ENCODE data around the gene USP48.

The USP48 gene

DNA sequence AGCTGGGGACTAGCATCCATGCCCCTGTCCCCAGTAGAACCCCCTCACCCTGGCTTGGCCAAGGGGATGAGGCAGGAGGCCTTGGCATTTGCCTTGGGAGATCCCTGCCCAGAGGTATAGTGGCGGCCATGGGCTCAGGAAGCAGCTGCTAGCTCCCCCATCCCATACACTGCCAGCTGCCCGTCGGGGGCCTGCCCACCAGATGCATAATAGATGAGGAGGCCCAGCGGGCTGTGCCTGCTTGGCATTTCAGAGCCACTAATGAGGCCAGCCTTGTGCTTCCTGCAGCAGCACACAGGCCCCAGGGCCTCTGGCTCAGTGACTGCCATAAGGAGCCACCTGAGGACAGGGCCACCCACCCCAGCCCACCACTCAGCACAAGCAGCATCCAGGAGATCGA lies 137.4 kb downstream of the USP48 start:
- TF ChIP-seq, protein P1, sequence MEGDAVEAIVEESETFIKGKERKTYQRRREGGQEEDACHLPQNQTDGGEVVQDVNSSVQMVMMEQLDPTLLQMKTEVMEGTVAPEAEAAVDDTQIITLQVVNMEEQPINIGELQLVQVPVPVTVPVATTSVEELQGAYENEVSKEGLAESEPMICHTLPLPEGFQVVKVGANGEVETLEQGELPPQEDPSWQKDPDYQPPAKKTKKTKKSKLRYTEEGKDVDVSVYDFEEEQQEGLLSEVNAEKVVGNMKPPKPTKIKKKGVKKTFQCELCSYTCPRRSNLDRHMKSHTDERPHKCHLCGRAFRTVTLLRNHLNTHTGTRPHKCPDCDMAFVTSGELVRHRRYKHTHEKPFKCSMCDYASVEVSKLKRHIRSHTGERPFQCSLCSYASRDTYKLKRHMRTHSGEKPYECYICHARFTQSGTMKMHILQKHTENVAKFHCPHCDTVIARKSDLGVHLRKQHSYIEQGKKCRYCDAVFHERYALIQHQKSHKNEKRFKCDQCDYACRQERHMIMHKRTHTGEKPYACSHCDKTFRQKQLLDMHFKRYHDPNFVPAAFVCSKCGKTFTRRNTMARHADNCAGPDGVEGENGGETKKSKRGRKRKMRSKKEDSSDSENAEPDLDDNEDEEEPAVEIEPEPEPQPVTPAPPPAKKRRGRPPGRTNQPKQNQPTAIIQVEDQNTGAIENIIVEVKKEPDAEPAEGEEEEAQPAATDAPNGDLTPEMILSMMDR (IDR thresholded peaks at IDR 0.05; ENCODE audit: low read depth, low read length): no peak
- H3K4me3 ChIP-seq (replicated peaks in 1 of 2; ENCODE audit: low read depth in 2 of 2, low read length in 2 of 2): no peak overlapping the region
- DNase-seq (ENCODE audit: low read depth in 2 of 2): no peak

DNA sequence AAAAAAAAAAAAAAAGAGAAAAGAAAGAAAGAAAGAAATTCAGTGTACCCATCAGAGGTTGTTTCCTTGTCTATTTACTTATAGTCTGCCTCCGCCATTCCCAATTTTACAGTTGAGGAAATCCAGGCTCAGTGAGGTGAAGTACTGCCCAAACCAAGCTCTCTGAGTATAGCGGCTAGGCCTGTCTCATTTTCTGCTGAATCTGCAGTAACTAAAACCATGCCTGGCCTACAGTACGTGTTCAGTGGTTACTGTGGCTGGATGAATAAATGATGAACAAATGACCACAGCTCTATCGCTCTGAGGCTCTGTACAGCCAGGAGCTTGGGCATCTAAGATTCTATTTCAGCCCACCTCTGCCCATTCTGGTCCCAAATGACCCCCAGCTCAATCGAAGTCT lies 138.0 kb downstream of the USP48 start:
- no peak overlapping the region for H3K4me3 ChIP-seq (replicated peaks in 1 of 2; ENCODE audit: low read depth in 2 of 2, low read length in 2 of 2)
- DNase-seq (ENCODE audit: low read depth in 2 of 2): no peak

DNA sequence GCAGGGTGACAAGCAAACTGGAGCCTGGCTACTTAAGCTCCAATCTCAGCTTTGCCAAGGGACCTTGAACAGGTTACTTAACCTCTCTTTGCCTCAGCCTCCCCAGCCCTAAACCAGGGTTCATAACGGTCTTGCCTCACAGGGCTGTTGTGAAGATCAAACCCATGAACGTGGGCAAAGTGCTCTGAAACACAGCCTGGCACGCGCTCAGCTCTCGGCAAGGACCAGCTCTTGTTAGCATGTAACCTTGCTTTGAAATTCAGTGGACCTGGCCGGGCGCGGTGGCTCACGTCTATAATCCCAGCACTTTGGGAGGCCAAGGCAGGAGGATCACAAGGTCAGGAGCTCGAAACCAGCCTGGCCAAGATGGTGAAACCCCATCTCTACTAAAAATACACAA lies 138.6 kb downstream of the USP48 start:
- H3K4me3 ChIP-seq (replicated peaks in 1 of 2; ENCODE audit: low read depth in 2 of 2, low read length in 2 of 2): no peak overlapping the region
- TF ChIP-seq, protein P1 (IDR thresholded peaks at IDR 0.05; ENCODE audit: low read depth, low read length): no peak
- DNase-seq (ENCODE audit: low read depth in 2 of 2): no peak

More for the DNA sequence above, 138.0 kb downstream of the USP48 start:
- TF ChIP-seq, protein P1 (IDR thresholded peaks at IDR 0.05; ENCODE audit: low read depth, low read length): no peak

DNA sequence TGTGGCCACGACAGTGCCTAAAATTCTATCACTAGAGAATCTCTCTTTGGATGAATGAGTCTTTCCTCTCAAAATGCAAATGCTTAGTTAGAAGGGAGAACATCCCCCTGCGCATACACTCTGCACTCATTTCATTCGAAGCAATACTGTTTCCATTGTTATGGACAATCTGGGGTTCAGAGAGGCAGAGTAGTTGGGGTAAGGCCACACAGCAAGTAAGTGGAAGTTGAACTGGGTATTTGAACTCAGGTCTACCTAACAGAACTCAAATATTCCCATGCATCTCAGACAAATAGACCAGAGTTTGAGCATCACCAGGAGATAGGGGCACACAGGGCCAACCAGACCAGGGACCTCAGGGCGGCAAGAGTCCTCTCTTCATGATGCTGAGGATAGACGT lies 139.3 kb downstream of the USP48 start:
- TF ChIP-seq, protein P1 (IDR thresholded peaks at IDR 0.05; ENCODE audit: low read depth, low read length): no peak
- H3K4me3 ChIP-seq (replicated peaks in 1 of 2; ENCODE audit: low read depth in 2 of 2, low read length in 2 of 2): no peak overlapping the region
- no peak for DNase-seq (ENCODE audit: low read depth in 2 of 2)

DNA sequence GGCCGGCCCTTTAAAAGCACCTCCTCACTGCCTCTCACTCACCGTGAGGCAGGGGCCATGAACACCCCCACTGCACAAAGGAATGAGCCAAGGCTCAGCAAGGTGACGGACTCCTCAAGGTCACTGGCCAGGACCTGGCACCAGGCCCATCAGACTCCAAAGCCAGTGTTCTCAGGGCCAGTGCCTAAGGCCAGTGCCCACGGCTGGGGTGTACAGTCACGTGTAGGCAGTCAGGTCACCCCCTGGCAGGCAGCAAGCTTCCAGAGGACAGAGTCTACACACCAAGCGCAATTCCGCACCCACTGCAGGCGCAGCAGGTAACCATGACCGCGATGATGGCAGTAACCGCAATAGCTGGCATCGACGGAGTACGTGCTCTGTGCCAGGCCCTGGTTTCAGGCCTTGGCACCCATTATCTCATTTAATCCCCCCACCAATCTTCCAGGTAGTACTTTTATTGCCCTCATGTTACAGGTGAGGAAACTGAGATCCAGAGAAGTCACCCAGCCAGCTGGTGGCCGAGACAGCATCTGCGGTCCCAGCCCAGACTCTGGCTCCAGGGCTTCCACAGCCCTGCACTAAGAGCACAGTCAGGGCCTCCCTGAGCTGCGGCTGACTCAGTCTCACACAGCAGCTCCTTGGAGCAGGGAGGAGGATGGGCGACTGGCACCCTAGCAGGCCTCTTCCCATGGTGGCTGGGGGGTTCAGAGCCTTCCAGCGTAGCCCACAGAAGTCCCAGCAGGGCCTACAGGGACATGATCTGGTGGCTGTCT lies 140.8 kb downstream of the USP48 start:
- no peak overlapping the region for H3K4me3 ChIP-seq (replicated peaks in 1 of 2; ENCODE audit: low read depth in 2 of 2, low read length in 2 of 2)
- TF ChIP-seq, protein P1 (IDR thresholded peaks at IDR 0.05; ENCODE audit: low read depth, low read length): no peak
- DNase-seq (ENCODE audit: low read depth in 2 of 2): no peak

DNA sequence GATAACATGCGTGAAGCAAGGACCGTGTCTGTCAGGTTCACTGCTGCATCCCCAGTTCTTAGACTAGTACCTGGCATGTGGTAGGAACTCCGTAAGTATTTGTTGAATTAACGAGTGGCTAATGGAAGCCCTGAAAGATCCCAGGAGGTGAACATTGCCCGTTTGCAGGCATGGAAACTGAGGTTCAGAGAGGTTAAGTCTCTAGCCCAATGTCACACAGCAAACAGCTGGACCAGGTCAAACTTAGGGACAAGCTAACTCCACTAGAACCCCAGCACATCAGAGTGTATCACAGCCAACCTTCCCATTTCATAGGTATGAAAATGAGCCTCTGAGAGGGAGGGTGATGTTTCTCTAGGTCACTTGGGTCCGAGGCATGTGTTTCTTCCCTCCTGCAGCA lies 141.4 kb downstream of the USP48 start:
- H3K4me3 ChIP-seq (replicated peaks in 1 of 2; ENCODE audit: low read depth in 2 of 2, low read length in 2 of 2): no peak overlapping the region
- TF ChIP-seq, protein P1 (IDR thresholded peaks at IDR 0.05; ENCODE audit: low read depth, low read length): no peak
- DNase-seq (ENCODE audit: low read depth in 2 of 2): no peak

DNA sequence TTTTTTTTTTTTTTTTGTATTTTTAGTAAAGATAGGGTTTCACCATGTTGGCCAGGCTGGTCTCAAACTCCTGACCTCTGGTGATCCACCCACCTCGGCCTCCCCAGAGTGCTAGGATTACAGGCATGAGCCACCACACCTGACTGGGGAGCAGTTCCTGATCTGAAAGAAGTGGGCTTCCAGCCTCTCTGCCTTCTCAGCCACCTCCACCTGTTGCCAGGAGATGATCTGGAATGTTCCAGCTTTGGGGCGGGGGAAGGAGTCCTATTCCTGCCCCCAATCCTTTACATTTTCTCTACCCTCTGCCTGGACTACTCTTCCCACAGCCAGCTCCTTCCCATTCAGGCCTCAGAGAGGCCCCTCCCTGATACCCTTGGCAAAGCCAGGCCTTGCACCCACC lies 141.9 kb downstream of the USP48 start:
- TF ChIP-seq, protein P1 (IDR thresholded peaks at IDR 0.05; ENCODE audit: low read depth, low read length): no peak
- DNase-seq (ENCODE audit: low read depth in 2 of 2): no peak
- H3K4me3 ChIP-seq (replicated peaks in 1 of 2; ENCODE audit: low read depth in 2 of 2, low read length in 2 of 2): no peak overlapping the region

All from cardiac fibroblast (primary cell).